Measurements from ENCODE around the gene AKAP8L.

- TF ChIP-seq POLR2A (IDR thresholded peaks at IDR 0.05) (no peak), CTCF (IDR thresholded peaks at IDR 0.05) (no peak)
Measured at GRCh38 chr19:15393963-15394362, 24.8 kb downstream of the AKAP8L start.

All from esophagus squamous epithelium (tissue), 4 donors.